K562 (cell line): Measurements from ENCODE around the gene NRARP. TPM values are rescaled to one million over a fixed set of nuclear protein-coding genes. Genes with fewer than 3 reads are reported as not detected.

ENCODE experiments used
- ATAC-seq: fragments of 200-7000 bp; cut with Tn5 transposase; 3 replicates; pipeline ENCODE4 v1.9.1; 2020; ENCODE audit warnings: moderate library complexity
- BruUV-seq: library from RNA; stranded (reverse); fragments of 400-500 nt; replicated peaks from 2 replicates; lab custom pipeline; 2021; lab: Mats Ljungman, UMichigan
- CTCF ChIA-PET: fragments of 300-600 bp; formaldehyde crosslinking; extraction: SDS; loops from one replicate; lab custom pipeline; 2021; ENCODE audit warnings: low intra/inter-chr PET ratio; lab: Yijun Ruan, JAX
- POLR2A ChIA-PET: fragments of 300-600, 350-650 bp; sonication (Branson Sonifier 250); formaldehyde crosslinking; extraction: SDS; loops from one replicate; lab custom pipeline; 2021; ENCODE audit warnings: antibody characterized with exemption, inconsistent platforms; lab: Yijun Ruan, JAX
- DNase-seq, 4 experiments: peaks; one replicate each; pipeline versions ENCODE4 v3.0.0 to v3.0.0-alpha.2; 2011 to 2018; ENCODE audit warnings: low spot score in 3 of 4, mixed read lengths in 3 of 4; ENCODE audit errors: extremely low read depth in 1 of 4
- FAIRE-seq: peaks from 2 replicates; lab custom pipeline; 2011; peaks lifted over from hg19 to GRCh38; lab: Jason Lieb, UNC
- H2AFZ ChIP-seq: 2 replicates; pipeline ENCODE4 v1.6.0; 2011; ENCODE audit warnings: low read depth, low read length, control low read depth, inconsistent platforms
- H3K27ac ChIP-seq: fragments of 200-600 bp; 3 replicates; pipeline ENCODE4 v1.8.0; 2011; ENCODE audit warnings: low read depth, mild to moderate bottlenecking, control low read depth, inconsistent platforms, low read length, moderate library complexity, mixed read lengths; ENCODE audit errors: extremely low read depth
- H3K27me3 ChIP-seq, 2 experiments: fragments of 300-600 bp in 1 of 2; 2 replicates in 1 of 2; 3 replicates in 1 of 2; pipeline versions ENCODE4 v1.6.0 to v1.8.0; 2011; ENCODE audit warnings: inconsistent platforms in 2 of 2, low read length in 2 of 2, mild to moderate bottlenecking in 1 of 2, mixed read lengths in 1 of 2, moderate library complexity in 1 of 2; ENCODE audit not compliant: control insufficient read depth in 2 of 2, insufficient read depth in 2 of 2
- H3K36me3 ChIP-seq: fragments of 300-600 bp; 3 replicates; pipeline ENCODE4 v1.8.0; 2011; ENCODE audit warnings: mild to moderate bottlenecking, low read length, inconsistent platforms; ENCODE audit not compliant: control insufficient read depth, insufficient read depth
- H3K4me1 ChIP-seq, 2 experiments: fragments of 200-600 bp in 1 of 2; replicated peaks in 1 of 2; 2 replicates in 1 of 2; 3 replicates in 1 of 2; pipeline versions ENCODE4 v1.5.1 to v1.8.0; 2011; ENCODE audit warnings: inconsistent platforms in 2 of 2, low read length in 2 of 2, mild to moderate bottlenecking in 1 of 2, mixed read lengths in 1 of 2, moderate library complexity in 1 of 2; ENCODE audit not compliant: control insufficient read depth in 2 of 2, insufficient read depth in 2 of 2
- H3K4me2 ChIP-seq: 2 replicates; pipeline ENCODE4 v1.6.1; 2011; ENCODE audit warnings: low read length, control low read depth, inconsistent platforms, mixed read lengths; ENCODE audit not compliant: insufficient read depth
- H3K4me3 ChIP-seq: fragments of 200-600 bp; sonication (generic), shearing (Covaris generic); 2 replicates; pipeline ENCODE4 v1.5.1; 2016; ENCODE audit warnings: control low read depth, inconsistent platforms
- H3K79me2 ChIP-seq: fragments of 200-600 bp; 3 replicates; pipeline ENCODE4 v1.8.0; 2011; ENCODE audit warnings: low read length, inconsistent platforms; ENCODE audit not compliant: control insufficient read depth, insufficient read depth
- H3K9ac ChIP-seq, 2 experiments: 2 replicates each; pipeline versions ENCODE4 v1.6.0 to v1.6.1; 2011; ENCODE audit warnings: low read depth in 2 of 2, low read length in 2 of 2, control low read depth in 1 of 2, inconsistent platforms in 1 of 2, mild to moderate bottlenecking in 1 of 2, mixed read lengths in 1 of 2; ENCODE audit not compliant: insufficient read depth in 1 of 2
- H3K9me1 ChIP-seq: one replicate; pipeline ENCODE4 v1.6.0; 2011; ENCODE audit warnings: inconsistent platforms, mild to moderate bottlenecking, low read length, moderate library complexity; ENCODE audit not compliant: control insufficient read depth, insufficient read depth
- H3K9me3 ChIP-seq: replicated peaks from 2 replicates; pipeline ENCODE4 v1.5.1; 2011; ENCODE audit warnings: low read depth, low read length, inconsistent platforms; ENCODE audit not compliant: control insufficient read depth, insufficient read depth
- H4K20me1 ChIP-seq: replicated peaks from 2 replicates; pipeline ENCODE4 v1.6.1; 2011; ENCODE audit warnings: low read length, inconsistent platforms, mixed read lengths; ENCODE audit not compliant: control insufficient read depth, insufficient read depth
- AFF1 ChIP-seq, 2 experiments: fragments of 450-650 bp; IDR thresholded peaks; 2 replicates each; pipeline ENCODE4 v1.6.1; 2018; ENCODE audit warnings: mild to moderate bottlenecking in 2 of 2, low read depth in 1 of 2; ENCODE audit not compliant: partially characterized antibody in 2 of 2
- ELF4 ChIP-seq: fragments of 450-650 bp; formaldehyde crosslinking; IDR thresholded peaks from 2 replicates; pipeline ENCODE4 v1.4.0; 2022; ENCODE audit warnings: missing genetic modification characterization
- PRMT5 ChIP-seq: sonication (generic); formaldehyde crosslinking; IDR thresholded peaks from 2 replicates; pipeline ENCODE4 v1.5.0; 2020; ENCODE audit warnings: missing genetic modification reagents
- RFX7 ChIP-seq: fragments of 250-450 bp; sonication (Bioruptor Pico); IDR thresholded peaks from 2 replicates; pipeline ENCODE4 v1.5.1; 2021; ENCODE audit warnings: mild to moderate bottlenecking
- TAF15 ChIP-seq: fragments of 200-400 bp; formaldehyde crosslinking; IDR thresholded peaks from 2 replicates; pipeline ENCODE4 v1.6.1; 2017; ENCODE audit warnings: mild to moderate bottlenecking, low read depth, low read length, moderate library complexity
- TAL1 ChIP-seq: fragments of 450-650 bp; IDR thresholded peaks from 2 replicates; pipeline ENCODE4 v1.6.1; 2016; ENCODE audit warnings: mild to moderate bottlenecking
- WGBS: fragments of 100-300 bp; shearing (Covaris generic); methylation state at CpG from one replicate; pipeline ENCODE4 v1.1.6; 2016; ENCODE audit warnings: low coverage, mixed read lengths; ENCODE audit not compliant: insufficient coverage; ENCODE audit errors: missing lambda C conversion rate; 5-methylcytosine and 5-hydroxymethylcytosine counted together
- in situ Hi-C: fragments of 300-500 bp; cut with MboI; formaldehyde crosslinking; loops from 4 replicates; pipeline ENCODE4 v1.15.0; 2018; ENCODE audit warnings: inconsistent platforms, mixed read lengths
- intact Hi-C: fragments of 100-400 bp; cut with micrococcal nuclease; formaldehyde crosslinking; loops from 2 replicates; pipeline ENCODE4 v1.14.2; 2022
- polyA plus RNA-seq, 8 experiments: library from polyadenylated mRNA; depleted of rRNA in 4 of 8; stranded (reverse) in 5 of 8; unstranded in 3 of 8; fragments of >200 nt; fragmentation: Nextera tagmentation in 2 of 8; fragmentation: Illumina TruSeq in 1 of 8; extraction: Ambion mirVana in 2 of 8; extraction: Trizol in 1 of 8; gene quantifications; 2 replicates each; pipeline versions ENCODE4 v1.2.1 to v1.2.3, GENCODE V29; 2011 to 2014; ENCODE audit warnings: inconsistent platforms in 1 of 8, missing spikeins in 1 of 8
- total RNA-seq, 7 experiments: library from RNA; depleted of rRNA in 6 of 7; stranded (reverse); fragments of >200 nt in 6 of 7; fragmentation: Illumina TruSeq in 2 of 7; extraction: Trizol in 2 of 7; gene quantifications; 2 replicates each; pipeline versions ENCODE4 v1.2.1 to v1.2.3, GENCODE V29; 2011 to 2021; ENCODE audit warnings: low replicate concordance in 1 of 7
- TF ChIP-seq, protein P1 (sequence below), 2 experiments: fragments of 150-350 bp in 1 of 2; IDR thresholded peaks; 2 replicates each; pipeline ENCODE4 v1.6.1; 2012 to 2016; ENCODE audit warnings: low read depth in 2 of 2, low read length in 2 of 2, mild to moderate bottlenecking in 1 of 2, moderate library complexity in 1 of 2

NRARP gene
- total and polyA plus RNA-seq, 9 of the 15 experiments (the other 6 are each of a cell fraction or from before 2014, with no cell fraction given): 2.0 to 24.5 (median 7.2) TPM; not detected in 2

DNA sequence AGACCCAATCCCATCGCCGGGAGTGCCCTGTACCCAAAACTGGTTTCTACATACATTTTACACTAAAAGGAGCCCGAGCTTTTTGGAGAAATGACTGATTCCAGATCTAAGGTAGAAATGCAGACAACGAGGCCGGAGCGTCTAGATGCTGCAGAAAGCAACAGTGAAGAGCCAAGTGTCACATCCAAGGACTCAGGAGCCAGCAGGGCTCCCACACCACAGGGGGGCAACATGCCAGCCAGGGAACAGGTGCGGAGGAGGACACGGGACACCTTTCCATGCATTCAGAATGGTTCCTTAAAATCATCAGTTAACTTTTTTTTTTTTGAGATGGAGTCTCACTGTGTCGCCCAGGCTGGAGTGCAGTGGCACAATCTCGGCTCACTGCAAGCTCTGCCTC is 23.1 kb upstream of the NRARP start:
- peaks cover 9 to 20% of the 10 kb centered on the region in 2 experiments; a peak in 3 of 5 replicates for H3K27me3 ChIP-seq
- intact Hi-C loops (no loop called here), in situ Hi-C loops (no loop called here)
- no peak overlapping the region for H3K4me2 ChIP-seq
- DNase-seq (no peak), FAIRE-seq (no peak), ATAC-seq (no peak)
- no peaks in the 10 kb centered on the region for H3K36me3 ChIP-seq
- no peaks in the 10 kb centered on the region for H3K79me2 ChIP-seq
- BruUV-seq: no TSS peak
- peaks cover 0 to 17% of the 10 kb centered on the region in 2 experiments; a peak in 1 of 5 replicates for H3K4me1 ChIP-seq
- no peaks in the 10 kb centered on the region for H3K9me3 ChIP-seq
- no peak overlapping the region for H3K4me3 ChIP-seq
- POLR2A ChIA-PET: interaction anchor here (0.6 kb wide), 1 partner anchor 269 kb away, joined by 3 read pairs; no protein-coding TSS in a partner anchor
- H3K9ac ChIP-seq: no peak overlapping the region
- H3K27ac ChIP-seq: no peak overlapping the region
- TF ChIP-seq ELF4 (CRISPR knock-in tag) (no peak), TAL1 (no peak), PRMT5 (CRISPR knock-in tag) (no peak), RFX7 (CRISPR knock-in tag) (no peak), AFF1 (IDR thresholded peaks at IDR 0.05; ENCODE audit: low read depth in 1 of 2, partially characterized antibody in 2 of 2) (no peak), TAF15 (no peak)
- TF ChIP-seq, protein P1, sequence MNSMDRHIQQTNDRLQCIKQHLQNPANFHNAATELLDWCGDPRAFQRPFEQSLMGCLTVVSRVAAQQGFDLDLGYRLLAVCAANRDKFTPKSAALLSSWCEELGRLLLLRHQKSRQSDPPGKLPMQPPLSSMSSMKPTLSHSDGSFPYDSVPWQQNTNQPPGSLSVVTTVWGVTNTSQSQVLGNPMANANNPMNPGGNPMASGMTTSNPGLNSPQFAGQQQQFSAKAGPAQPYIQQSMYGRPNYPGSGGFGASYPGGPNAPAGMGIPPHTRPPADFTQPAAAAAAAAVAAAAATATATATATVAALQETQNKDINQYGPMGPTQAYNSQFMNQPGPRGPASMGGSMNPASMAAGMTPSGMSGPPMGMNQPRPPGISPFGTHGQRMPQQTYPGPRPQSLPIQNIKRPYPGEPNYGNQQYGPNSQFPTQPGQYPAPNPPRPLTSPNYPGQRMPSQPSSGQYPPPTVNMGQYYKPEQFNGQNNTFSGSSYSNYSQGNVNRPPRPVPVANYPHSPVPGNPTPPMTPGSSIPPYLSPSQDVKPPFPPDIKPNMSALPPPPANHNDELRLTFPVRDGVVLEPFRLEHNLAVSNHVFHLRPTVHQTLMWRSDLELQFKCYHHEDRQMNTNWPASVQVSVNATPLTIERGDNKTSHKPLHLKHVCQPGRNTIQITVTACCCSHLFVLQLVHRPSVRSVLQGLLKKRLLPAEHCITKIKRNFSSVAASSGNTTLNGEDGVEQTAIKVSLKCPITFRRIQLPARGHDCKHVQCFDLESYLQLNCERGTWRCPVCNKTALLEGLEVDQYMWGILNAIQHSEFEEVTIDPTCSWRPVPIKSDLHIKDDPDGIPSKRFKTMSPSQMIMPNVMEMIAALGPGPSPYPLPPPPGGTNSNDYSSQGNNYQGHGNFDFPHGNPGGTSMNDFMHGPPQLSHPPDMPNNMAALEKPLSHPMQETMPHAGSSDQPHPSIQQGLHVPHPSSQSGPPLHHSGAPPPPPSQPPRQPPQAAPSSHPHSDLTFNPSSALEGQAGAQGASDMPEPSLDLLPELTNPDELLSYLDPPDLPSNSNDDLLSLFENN (IDR thresholded peaks at IDR 0.05; ENCODE audit: low read depth in 2 of 2, low read length in 2 of 2): no peak
- CTCF ChIA-PET: no interaction called here
- H4K20me1 ChIP-seq: no peaks in the 10 kb centered on the region
- no peak overlapping the region for H2AFZ ChIP-seq
- no peaks in the 10 kb centered on the region for H3K9me1 ChIP-seq
- 16% methylated on average over 10 of the region's 10 CpGs for WGBS
